H1 (cell line): ENCODE data around the gene RTL5.

Experiments
- CTCF ChIP-seq, 3 experiments: IDR thresholded peaks; 1 replicate in 2 of 3; 2 replicates in 1 of 3; pipeline versions ENCODE4 v1.5.1 to v1.6.1; 2011; ENCODE audit warnings: low read length in 3 of 3, mild to moderate bottlenecking in 3 of 3, inconsistent platforms in 2 of 3, low read depth in 1 of 3, moderate library complexity in 1 of 3; ENCODE audit not compliant: insufficient read depth in 1 of 3; ENCODE audit errors: control extremely low read depth in 1 of 3
- GABPA ChIP-seq: IDR thresholded peaks from 2 replicates; pipeline ENCODE4 v1.6.1; 2011; ENCODE audit warnings: mild to moderate bottlenecking, low read length, moderate library complexity, borderline replicate concordance; ENCODE audit not compliant: insufficient read depth
- MAX ChIP-seq: IDR thresholded peaks from 2 replicates; pipeline ENCODE4 v1.6.1; 2012; ENCODE audit warnings: inconsistent platforms
- POLR2AphosphoS5 ChIP-seq: IDR thresholded peaks from 2 replicates; pipeline ENCODE4 v1.6.1; 2011; ENCODE audit warnings: low read depth, low read length
- USF2 ChIP-seq: IDR thresholded peaks from 2 replicates; pipeline ENCODE4 v1.6.1; 2011; ENCODE audit warnings: low read length, improper control_type of control experiment

GRCh38 chrX:72128881-72129280 lies 2.8 kb downstream of the RTL5 start:
- TF ChIP-seq CTCF (IDR thresholded peaks at IDR 0.05; ENCODE audit: control extremely low read depth in 1 of 3, insufficient read depth in 1 of 3, low read depth in 1 of 3, low read length in 3 of 3) (peak in 2 of 3 experiments; percentile 49 to 53; a peak in 3 of 4 replicates), GABPA (no peak), USF2 (no peak), MAX (no peak), POLR2AphosphoS5 (no peak)
